LNCAP (cell line): Measurements from ENCODE around the gene CHURC1.
A peak's percentile ranks its signal among the peaks of the same experiment; 100 is the strongest.

Experiments used
- CTCF ChIP-seq: fragments of 450-650 bp; IDR thresholded peaks from 2 replicates; pipeline ENCODE4 v1.5.1; 2017; ENCODE audit warnings: mild to moderate bottlenecking

Gene CHURC1

GRCh38 chr14:64971943-64972791, 57.9 kb downstream of the CHURC1 start, which contains the start of gene RAB15:
TSS of gene RAB15 (minus strand) at chr14:64972336. CDS start at chr14:64972076, 260 bp downstream.
- no peak for TF ChIP-seq CTCF

- no peak for TF ChIP-seq CTCF
Measured at GRCh38 chr14:64973026-64973442, 58.8 kb downstream of the CHURC1 start.

GRCh38 chr14:64973826-64974225, 59.6 kb downstream of the CHURC1 start:
- no peak for TF ChIP-seq CTCF

GRCh38 chr14:64974563-64974962, 60.3 kb downstream of the CHURC1 start:
- no peak for TF ChIP-seq CTCF

- no peak for TF ChIP-seq CTCF
Measured at GRCh38 chr14:64979336-64980074, 65.2 kb downstream of the CHURC1 start.

- TF ChIP-seq CTCF, result peak; percentile 74
Measured at GRCh38 chr14:64983439-64984310, 69.4 kb downstream of the CHURC1 start.
